ENCODE data around the gene KIAA0232.

DNA sequence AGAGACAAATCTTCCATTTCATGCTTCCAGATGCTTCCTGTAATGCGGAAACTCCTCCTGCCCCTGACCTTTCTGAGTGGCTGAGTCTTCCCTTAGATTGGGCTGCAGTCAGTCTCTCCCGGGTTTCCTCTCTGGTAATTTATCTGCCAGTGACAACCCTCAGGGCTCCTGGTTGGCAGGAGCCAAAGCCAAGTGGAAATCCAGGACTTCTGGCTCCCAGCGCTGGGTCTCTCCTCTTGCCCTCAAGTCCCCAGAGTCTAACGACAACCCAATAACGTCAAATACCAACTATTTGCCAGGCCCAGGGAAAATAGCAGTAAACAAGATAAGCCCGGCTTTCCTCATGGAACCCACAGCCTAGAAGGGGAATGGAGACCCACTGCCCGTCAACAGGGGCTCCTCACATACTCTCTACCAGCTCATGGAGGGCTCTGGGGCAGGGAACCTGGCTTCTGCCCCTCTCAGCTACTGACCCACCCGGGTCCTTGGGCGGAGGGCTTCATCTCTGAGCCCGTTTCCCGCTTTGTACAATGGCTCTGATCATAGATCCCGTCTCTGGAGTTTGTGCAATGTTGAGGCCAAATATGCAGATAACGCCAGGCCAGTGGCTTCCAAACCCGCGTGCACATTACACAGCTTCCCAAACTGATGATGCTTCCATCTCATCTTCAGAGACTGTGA is 126.0 kb downstream of the KIAA0232 start:
- TF ChIP-seq, protein P1, sequence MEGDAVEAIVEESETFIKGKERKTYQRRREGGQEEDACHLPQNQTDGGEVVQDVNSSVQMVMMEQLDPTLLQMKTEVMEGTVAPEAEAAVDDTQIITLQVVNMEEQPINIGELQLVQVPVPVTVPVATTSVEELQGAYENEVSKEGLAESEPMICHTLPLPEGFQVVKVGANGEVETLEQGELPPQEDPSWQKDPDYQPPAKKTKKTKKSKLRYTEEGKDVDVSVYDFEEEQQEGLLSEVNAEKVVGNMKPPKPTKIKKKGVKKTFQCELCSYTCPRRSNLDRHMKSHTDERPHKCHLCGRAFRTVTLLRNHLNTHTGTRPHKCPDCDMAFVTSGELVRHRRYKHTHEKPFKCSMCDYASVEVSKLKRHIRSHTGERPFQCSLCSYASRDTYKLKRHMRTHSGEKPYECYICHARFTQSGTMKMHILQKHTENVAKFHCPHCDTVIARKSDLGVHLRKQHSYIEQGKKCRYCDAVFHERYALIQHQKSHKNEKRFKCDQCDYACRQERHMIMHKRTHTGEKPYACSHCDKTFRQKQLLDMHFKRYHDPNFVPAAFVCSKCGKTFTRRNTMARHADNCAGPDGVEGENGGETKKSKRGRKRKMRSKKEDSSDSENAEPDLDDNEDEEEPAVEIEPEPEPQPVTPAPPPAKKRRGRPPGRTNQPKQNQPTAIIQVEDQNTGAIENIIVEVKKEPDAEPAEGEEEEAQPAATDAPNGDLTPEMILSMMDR (conservative IDR thresholded peaks at IDR 0.05; ENCODE audit: low read depth, low read length): no peak
- TF ChIP-seq EZH2 (IDR thresholded peaks at IDR 0.05; ENCODE audit: low read length, unreplicated experiment): no peak
- TF ChIP-seq EZH2phosphoT487 (IDR thresholded peaks at IDR 0.05; ENCODE audit: borderline replicate concordance, low read length): no peak
